ENCODE measurements around the gene CYP4F8.

Gene CYP4F8

GRCh38 chr19:15616183-15616582, 1.2 kb downstream of the CYP4F8 start:
- no peak for DNase-seq (ENCODE audit: low read depth)

- DNase-seq (ENCODE audit: low read depth): no peak
These were observed 1.7 kb downstream of the CYP4F8 start for GRCh38 chr19:15616627-15617270.

- no peak for DNase-seq (ENCODE audit: low read depth)
These were observed 3.3 kb downstream of the CYP4F8 start for GRCh38 chr19:15618321-15618720.

GRCh38 chr19:15621801-15622200, 6.8 kb downstream of the CYP4F8 start:
- no peak for DNase-seq (ENCODE audit: low read depth)

GRCh38 chr19:15622991-15623390, 8.0 kb downstream of the CYP4F8 start:
- no peak for DNase-seq (ENCODE audit: low read depth)

- no peak for DNase-seq (ENCODE audit: low read depth)
These were observed 8.8 kb downstream of the CYP4F8 start for GRCh38 chr19:15623711-15624318.

- DNase-seq (ENCODE audit: low read depth): no peak
These were observed 13.4 kb downstream of the CYP4F8 start for GRCh38 chr19:15628236-15629002.

GRCh38 chr19:15629003-15629880, 14.2 kb downstream of the CYP4F8 start:
- DNase-seq (ENCODE audit: low read depth): peak; percentile 47

- DNase-seq (ENCODE audit: low read depth): peak; percentile 3
These were observed 16.8 kb downstream of the CYP4F8 start for GRCh38 chr19:15631817-15632216.

GRCh38 chr19:15633082-15633835, 18.2 kb downstream of the CYP4F8 start:
- DNase-seq (ENCODE audit: low read depth): no peak

GRCh38 chr19:15634105-15634504, 19.1 kb downstream of the CYP4F8 start:
- DNase-seq (ENCODE audit: low read depth): no peak

GRCh38 chr19:15635016-15635805, 20.2 kb downstream of the CYP4F8 start:
- no peak for DNase-seq (ENCODE audit: low read depth)

GRCh38 chr19:15636026-15636425, 21.0 kb downstream of the CYP4F8 start:
- DNase-seq (ENCODE audit: low read depth): no peak

GRCh38 chr19:15639596-15639995, 24.6 kb downstream of the CYP4F8 start:
- DNase-seq (ENCODE audit: low read depth): no peak

GRCh38 chr19:15640294-15640903, 25.4 kb downstream of the CYP4F8 start, which contains the start of gene CYP4F3:
CYP4F3 (plus strand) TSS chr19:15640897; CDS start chr19:15641416, 519 bp downstream.
- DNase-seq (ENCODE audit: low read depth): no peak

- no peak for DNase-seq (ENCODE audit: low read depth)
These were observed 26.0 kb downstream of the CYP4F8 start for GRCh38 chr19:15640904-15641597.

- no peak for DNase-seq (ENCODE audit: low read depth)
These were observed 27.0 kb downstream of the CYP4F8 start for GRCh38 chr19:15641901-15642491.

- DNase-seq (ENCODE audit: low read depth): no peak
These were observed 27.8 kb downstream of the CYP4F8 start for GRCh38 chr19:15642807-15643206.

GRCh38 chr19:15643387-15643786, 28.4 kb downstream of the CYP4F8 start:
- DNase-seq (ENCODE audit: low read depth): no peak

Measured in EH (cell line).